Measurements from ENCODE around the gene KRTAP10-1.
A peak's percentile ranks its signal among the peaks of the same experiment; 100 is the strongest.

KRTAP10-1 gene

GRCh38 chr21:44518686-44519085, 21.3 kb downstream of the KRTAP10-1 start:
- Histone ChIP-seq H3K27me3 (no peaks in the 10 kb centered on the region), H3K9me3 (peaks cover 11% of the 10 kb centered on the region), H3K9ac (no peak overlapping the region), H3K36me3 (no peaks in the 10 kb centered on the region), H3K4me1 (peaks cover 26% of the 10 kb centered on the region), H3K4me3 (no peak overlapping the region), H3K4me2 (no peak overlapping the region), H3K27ac (no peak overlapping the region), H4K20me1 (no peaks in the 10 kb centered on the region)
- TF ChIP-seq Cebpa-rat (IDR thresholded peaks at IDR 0.05) = no peak

DNA sequence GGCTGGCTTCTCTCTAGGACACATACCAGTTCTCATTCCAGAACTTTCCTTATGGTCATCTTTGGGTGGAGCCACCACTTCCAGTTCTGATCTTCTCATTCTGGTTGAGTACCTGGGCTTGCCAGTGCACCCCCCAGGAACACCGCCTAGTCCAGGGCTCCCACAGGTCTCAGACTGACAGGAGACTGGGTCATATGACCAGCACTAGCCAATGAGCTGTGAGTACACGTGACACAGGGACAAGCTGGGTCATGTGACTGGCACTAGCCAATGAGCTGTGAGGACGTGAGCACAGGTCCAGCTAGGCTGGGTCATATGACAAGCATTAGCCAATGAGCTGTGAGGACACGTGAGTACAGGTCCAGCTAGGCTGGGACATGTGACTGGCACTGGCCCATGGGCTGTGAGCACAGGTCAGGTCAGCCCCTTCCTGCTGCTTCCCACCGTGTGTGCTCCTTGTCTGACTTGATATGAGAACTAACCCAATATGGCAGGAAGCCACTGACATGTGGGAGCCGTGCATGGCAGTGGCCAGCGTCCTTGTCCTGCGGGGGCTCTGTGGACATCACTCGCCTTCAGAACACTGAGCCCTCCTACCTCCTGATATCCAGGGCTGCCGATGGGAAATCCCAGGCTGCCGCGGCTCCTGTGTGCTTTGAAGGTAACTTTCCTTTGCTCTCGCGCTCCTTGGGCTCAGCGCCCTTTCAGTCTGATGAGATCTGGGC, 22.7 kb downstream of the KRTAP10-1 start:
- no peaks in the 10 kb centered on the region for H4K20me1 ChIP-seq
- H3K4me3 ChIP-seq = no peak overlapping the region
- 0 out of 2 replicates have a peak, but pooled peaks cover 4% of the 10 kb centered on the region for H3K9me3 ChIP-seq
- H3K36me3 ChIP-seq = no peaks in the 10 kb centered on the region
- TF ChIP-seq Cebpa-rat (IDR thresholded peaks at IDR 0.05) = no peak
- no peak overlapping the region for H3K4me2 ChIP-seq
- no peak overlapping the region for H3K9ac ChIP-seq
- no peak overlapping the region for H3K27ac ChIP-seq
- no peaks in the 10 kb centered on the region for H3K27me3 ChIP-seq
- H3K4me1 ChIP-seq = peaks cover 27% of the 10 kb centered on the region

- no peak overlapping the region for H3K4me3 ChIP-seq
- H3K4me2 ChIP-seq = no peak overlapping the region
- H3K9ac ChIP-seq = no peak overlapping the region
- no peak overlapping the region for H3K27ac ChIP-seq
- no peaks in the 10 kb centered on the region for H3K27me3 ChIP-seq
- no peak for TF ChIP-seq Cebpa-rat (IDR thresholded peaks at IDR 0.05)
- 0 out of 2 replicates have a peak, but pooled peaks cover 4% of the 10 kb centered on the region for H3K9me3 ChIP-seq
- H3K4me1 ChIP-seq = peaks cover 27% of the 10 kb centered on the region
- no peaks in the 10 kb centered on the region for H3K36me3 ChIP-seq
- H4K20me1 ChIP-seq = no peaks in the 10 kb centered on the region
Measured at GRCh38 chr21:44516828-44517174, 23.2 kb downstream of the KRTAP10-1 start.

GRCh38 chr21:44516342-44516741, 23.7 kb downstream of the KRTAP10-1 start:
- H3K4me2 ChIP-seq = 0 out of 2 replicates have a peak overlapping the region, but pooled peaks have one; percentile 73
- 0 out of 2 replicates have a peak, but pooled peaks cover 4% of the 10 kb centered on the region for H3K9me3 ChIP-seq
- H3K4me1 ChIP-seq = peaks cover 27% of the 10 kb centered on the region
- no peaks in the 10 kb centered on the region for H3K27me3 ChIP-seq
- TF ChIP-seq Cebpa-rat (IDR thresholded peaks at IDR 0.05) = no peak
- no peak overlapping the region for H3K9ac ChIP-seq
- H3K4me3 ChIP-seq = no peak overlapping the region
- H3K27ac ChIP-seq = no peak overlapping the region
- no peaks in the 10 kb centered on the region for H3K36me3 ChIP-seq
- H4K20me1 ChIP-seq = no peaks in the 10 kb centered on the region

- no peak for TF ChIP-seq Cebpa-rat (IDR thresholded peaks at IDR 0.05)
- no peak overlapping the region for H3K9ac ChIP-seq
Measured at GRCh38 chr21:44515359-44516165, 24.4 kb downstream of the KRTAP10-1 start.

GRCh38 chr21:44514746-44515358, 25.1 kb downstream of the KRTAP10-1 start:
- Histone ChIP-seq H3K9ac (no peak overlapping the region), H3K4me1 (peaks cover 38% of the 10 kb centered on the region)
- no peak for TF ChIP-seq Cebpa-rat (IDR thresholded peaks at IDR 0.05)

More at GRCh38 chr21:44515359-44516165, 24.4 kb downstream of the KRTAP10-1 start:
- Histone ChIP-seq H3K4me3 (no peak overlapping the region), H3K4me1 (peaks cover 31% of the 10 kb centered on the region), H3K27ac (0 out of 2 replicates have a peak overlapping the region, but pooled peaks have one; percentile 0), H3K36me3 (no peaks in the 10 kb centered on the region), H3K4me2 (peak overlapping the region; percentile 73), H3K27me3 (no peaks in the 10 kb centered on the region), H3K9me3 (0 out of 2 replicates have a peak, but pooled peaks cover 4% of the 10 kb centered on the region), H4K20me1 (no peaks in the 10 kb centered on the region)

DNA sequence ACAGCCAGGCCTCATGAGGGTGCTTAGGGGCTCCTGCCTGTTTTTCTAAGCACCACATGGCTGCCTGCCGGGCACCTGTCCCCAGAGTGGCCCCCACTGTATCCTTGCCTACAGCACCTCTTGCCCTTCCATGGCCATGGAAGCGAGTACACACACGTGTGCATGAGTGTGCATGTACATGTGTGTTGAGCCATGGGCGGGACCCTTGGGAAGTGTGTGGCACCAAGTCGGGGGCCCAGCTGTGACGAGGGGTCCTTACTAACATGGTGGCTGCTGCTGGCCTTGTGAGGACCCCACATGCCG, 25.8 kb downstream of the KRTAP10-1 start:
- peaks cover 43% of the 10 kb centered on the region for H3K4me1 ChIP-seq
- no peaks in the 10 kb centered on the region for H3K27me3 ChIP-seq
- no peak overlapping the region for H3K9ac ChIP-seq
- H3K36me3 ChIP-seq = no peaks in the 10 kb centered on the region
- no peak overlapping the region for H3K27ac ChIP-seq
- peak overlapping the region; percentile 73 for H3K4me2 ChIP-seq
- H3K9me3 ChIP-seq = no peaks in the 10 kb centered on the region
- no peaks in the 10 kb centered on the region for H4K20me1 ChIP-seq
- no peak overlapping the region for H3K4me3 ChIP-seq
- no peak for TF ChIP-seq Cebpa-rat (IDR thresholded peaks at IDR 0.05)

More at GRCh38 chr21:44514746-44515358, 25.1 kb downstream of the KRTAP10-1 start:
- 0 out of 2 replicates have a peak, but pooled peaks cover 3% of the 10 kb centered on the region for H3K9me3 ChIP-seq
- no peaks in the 10 kb centered on the region for H3K27me3 ChIP-seq
- H3K4me2 ChIP-seq = peak overlapping the region; percentile 73
- H3K27ac ChIP-seq = 0 out of 2 replicates have a peak overlapping the region, but pooled peaks have one; percentile 0
- no peak overlapping the region for H3K4me3 ChIP-seq
- H4K20me1 ChIP-seq = no peaks in the 10 kb centered on the region
- H3K36me3 ChIP-seq = no peaks in the 10 kb centered on the region

DNA sequence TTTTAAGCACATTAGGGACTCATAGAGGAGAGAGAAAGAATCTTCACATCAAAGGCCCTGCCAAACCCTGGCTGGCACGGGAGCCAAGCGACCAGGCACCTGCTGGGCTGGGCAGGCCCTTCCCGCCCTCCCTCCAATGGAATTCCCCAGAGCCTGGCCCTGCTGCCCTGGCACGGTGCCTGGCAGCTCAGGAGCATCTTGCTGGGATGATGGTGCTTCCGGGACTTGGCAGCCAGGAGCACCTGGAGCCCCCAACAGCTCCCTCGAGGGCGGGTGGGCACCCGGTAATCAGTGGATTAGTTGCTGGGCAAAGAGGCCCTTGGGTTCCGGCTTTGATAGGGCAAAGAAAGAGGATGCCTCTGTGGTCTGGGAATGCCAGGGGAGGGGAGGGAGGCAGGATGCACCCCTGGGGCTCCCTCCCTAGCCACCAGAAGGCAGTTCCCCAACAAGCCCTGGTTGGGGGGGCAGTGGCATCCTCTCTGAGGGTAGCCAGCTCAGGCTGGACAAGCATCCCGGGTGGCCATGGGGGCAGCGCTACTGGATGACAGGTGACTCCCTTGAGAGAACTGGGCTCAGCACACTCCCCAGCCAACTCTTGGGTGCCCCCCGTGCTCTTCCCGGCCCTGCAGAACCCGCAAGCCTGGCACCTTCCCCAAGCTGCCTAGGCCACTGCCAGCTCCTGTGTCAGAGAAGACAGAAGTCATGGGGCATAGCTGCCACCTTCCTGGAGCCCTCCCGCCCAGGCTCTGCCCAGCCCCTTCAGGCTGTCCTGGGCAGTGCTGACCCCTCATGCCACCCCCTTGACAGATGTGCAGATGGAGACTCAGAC, 26.4 kb downstream of the KRTAP10-1 start:
- Histone ChIP-seq H3K27ac (no peak overlapping the region), H3K27me3 (no peaks in the 10 kb centered on the region), H3K9ac (no peak overlapping the region), H3K4me2 (no peak overlapping the region), H3K4me3 (no peak overlapping the region), H3K36me3 (peaks cover 4% of the 10 kb centered on the region; the same call in 1 of the 2 replicates), H3K4me1 (peaks cover 43% of the 10 kb centered on the region), H3K9me3 (no peaks in the 10 kb centered on the region), H4K20me1 (no peaks in the 10 kb centered on the region)
- no peak for TF ChIP-seq Cebpa-rat (IDR thresholded peaks at IDR 0.05)

Data from BLaER1 (cell line).